NCI-H1930 (cell line): ENCODE results near the gene ABCC3.

Source experiments
- DNase-seq, 2 experiments: peaks; one replicate each; lab custom pipeline; 2025; lab: John Stamatoyannopoulos, UW

Gene ABCC3

DNA sequence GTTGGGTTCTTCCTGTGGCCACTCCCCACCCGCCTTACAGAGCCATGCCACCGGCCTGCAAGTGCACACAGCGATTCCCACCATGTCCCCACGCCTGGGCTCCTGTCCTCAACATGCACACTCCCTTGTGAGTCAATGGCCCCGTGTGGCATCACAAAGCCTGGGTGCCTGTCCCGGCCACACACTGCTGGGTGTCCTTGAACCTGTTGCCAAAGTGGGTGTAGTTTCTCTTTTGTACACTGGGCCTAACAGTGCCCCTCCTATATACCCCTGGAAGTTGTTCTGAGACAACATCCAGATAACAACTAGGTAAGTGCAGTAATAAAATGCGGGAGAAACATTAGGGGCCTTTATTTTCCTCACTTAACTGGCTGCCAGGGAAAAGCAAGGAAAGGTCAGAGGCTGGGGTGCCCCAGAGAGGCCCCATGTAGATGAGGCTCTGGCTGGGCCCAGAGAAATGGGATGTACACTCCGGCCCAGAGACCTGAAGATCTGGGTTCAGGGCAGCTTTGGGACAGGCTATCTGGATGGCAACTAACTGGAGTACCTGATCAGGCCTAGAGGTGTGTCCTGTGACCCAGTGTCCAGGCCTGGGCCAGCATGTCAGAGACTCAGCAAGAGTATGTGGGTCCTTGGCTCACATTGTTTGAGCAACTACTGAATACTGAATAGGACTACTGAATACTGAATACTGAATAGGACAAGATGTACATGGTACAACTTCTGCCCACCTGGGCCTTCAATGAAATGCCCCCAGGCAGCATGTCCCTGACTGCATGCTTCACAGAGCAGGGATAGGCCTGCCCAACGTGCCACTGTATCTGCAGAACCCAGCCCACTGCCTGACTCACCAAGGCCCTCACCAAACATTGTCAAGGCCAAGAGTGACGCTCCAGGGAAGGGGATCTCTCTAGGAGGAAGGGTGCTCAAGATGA is 8.3 kb downstream of the ABCC3 start:
- DNase-seq, result no peak

DNA sequence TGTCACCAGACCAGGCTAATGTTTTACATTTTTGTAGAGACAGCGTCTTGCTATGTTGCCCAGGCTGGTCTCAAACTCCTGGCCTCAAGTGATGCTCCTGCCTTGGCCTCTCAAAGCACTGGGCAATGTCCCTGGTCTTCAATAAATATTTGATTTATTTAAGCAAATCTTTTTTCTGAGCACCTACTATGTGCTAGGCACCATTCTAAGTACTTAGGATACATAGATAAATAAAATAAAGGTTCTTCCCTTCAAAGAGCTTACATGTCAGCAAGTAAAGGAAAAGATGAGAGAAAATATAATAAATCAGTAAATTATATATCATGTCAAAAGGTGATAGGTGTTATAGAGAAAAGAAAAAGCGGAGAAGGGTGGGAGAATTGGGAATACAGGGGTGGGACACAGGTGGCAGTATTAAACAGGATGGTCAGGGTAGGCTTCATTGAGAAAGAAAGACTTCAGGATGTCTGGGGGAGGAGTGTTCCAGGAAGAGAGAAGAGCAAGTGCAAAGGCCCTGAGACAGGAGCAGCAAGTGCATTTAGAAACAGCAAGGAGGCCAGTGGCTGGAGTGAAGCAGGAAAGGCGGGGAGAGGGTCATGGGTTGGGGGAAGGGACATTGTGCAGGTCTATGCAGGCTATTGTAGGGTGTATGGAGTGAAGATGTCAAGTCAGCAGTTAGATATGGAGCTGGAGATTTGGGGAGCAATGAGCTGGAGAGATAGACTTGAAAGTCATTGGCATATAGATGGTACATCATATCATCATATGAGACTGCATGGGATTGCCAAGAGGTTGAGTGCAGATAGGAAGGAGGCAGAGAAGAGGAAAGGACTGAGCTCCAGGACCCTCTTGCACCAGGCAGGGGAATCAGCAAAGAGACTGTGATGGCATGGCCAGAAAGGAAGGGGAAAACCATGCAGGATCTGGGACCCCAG is 11.3 kb downstream of the ABCC3 start:
- DNase-seq, result no peak

DNA sequence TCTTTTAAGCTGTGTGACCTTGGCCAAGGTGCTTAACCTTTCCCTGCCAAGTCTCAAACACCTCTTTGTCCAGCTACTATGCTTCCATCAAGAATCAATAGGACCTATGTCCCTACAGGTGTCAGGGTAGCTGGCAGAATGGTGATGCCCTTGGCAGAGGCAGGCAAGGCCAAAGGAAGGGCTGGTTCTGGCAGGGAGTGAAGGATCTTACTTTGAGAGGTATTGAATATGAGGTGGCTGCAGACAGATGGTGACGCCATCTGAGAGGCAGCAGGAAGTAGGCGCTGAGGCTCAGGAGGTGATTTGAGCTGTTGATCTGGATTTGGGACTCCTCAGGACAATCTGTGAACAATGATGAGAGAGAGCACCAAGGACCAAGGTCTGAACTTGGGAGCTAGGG is 12.5 kb downstream of the ABCC3 start:
- no peak for DNase-seq

DNA sequence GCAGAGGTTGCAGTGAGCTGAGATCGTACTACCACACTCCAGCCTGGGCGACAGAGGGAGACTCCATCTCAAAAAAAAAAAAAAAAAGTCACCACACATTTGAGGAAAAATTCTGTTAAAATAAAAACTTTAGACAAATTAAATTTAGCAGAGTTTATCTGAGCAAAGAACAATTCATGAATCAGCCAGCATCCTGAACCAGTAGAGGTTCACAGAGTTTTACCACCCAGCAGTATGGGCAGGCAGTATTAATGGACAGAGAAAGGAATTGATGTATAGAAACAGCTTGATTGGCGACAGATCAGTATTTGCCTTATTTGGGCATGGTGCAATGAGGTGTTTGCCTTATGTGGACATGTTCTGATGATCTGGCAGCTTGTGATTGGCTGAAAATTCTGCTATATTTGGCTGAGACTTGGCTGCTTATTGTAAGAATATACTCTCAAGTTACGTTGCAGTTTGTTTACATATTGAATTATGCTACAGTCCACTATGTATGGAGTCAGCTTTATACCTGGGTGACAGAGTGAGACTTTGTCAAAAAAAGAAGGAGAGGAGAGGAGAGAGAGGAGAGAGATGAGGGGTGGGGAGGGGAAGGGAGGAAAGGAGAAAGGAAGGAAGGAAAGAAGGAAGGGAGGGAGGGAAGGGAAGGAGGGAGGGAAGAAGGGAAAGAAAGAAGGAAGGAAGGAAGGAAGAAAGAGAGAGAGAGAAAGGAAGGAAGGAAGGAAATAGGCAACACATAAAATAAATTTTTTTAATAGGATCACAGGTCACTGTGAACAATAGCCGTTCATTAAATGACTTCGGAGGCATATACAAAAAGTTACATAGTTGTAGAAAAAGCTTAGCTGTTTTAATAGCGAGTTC is 14.6 kb downstream of the ABCC3 start:
- no peak for DNase-seq

DNA sequence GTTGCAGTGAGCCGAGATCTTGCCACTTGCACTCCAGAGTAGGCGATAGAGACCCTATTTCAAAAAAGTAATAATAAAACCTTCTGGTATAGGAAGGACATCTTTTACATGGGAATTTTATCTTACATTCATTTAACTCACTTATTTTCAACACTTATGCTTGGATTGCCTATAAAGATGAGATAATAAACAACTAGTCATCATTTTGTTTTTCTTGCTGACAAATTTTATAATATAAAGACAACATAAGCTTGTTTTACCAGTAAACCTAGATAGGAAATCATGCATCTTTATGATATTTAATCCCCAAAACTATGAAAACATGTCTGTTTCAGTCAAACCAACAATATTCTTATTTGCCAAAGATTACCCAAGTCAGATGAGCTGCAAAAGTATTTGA is 17.0 kb downstream of the ABCC3 start:
- DNase-seq, result no peak

DNA sequence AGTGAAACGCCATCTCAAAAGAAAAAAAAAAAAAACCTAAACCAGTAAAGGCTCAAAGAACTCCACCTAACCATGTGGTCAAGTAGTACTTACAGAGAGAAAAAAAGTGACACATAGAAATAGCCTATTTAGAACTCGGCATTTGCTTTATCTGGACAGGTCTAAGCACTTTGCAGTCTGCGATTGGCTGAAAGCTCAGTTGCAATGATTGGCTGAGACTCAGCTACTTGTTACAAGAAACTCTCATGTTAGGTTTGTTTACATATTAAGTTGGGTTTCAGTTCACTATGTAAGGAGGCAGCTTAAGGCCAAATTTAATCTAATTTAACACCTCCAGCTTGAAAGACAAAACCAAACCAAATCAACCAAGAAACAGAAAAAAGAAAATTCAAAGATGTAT is 19.1 kb downstream of the ABCC3 start:
- no peak for DNase-seq

DNA sequence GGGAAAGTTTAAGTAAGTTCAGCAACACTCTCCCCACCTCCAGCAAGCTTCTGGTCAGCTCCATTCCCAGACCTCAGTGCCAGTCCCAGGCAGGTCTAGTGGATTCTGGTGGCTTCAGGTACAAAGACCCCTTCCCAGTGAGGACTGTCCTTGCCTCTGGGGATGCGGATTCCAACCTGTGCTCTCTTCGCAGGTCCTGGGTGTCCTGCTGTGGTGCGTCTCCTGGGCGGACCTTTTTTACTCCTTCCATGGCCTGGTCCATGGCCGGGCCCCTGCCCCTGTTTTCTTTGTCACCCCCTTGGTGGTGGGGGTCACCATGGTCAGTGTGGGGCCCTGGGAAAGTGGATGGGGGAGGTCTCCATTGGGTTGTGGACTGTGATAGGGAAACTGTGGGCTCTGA is 21.8 kb downstream of the ABCC3 start:
- no peak for DNase-seq

DNA sequence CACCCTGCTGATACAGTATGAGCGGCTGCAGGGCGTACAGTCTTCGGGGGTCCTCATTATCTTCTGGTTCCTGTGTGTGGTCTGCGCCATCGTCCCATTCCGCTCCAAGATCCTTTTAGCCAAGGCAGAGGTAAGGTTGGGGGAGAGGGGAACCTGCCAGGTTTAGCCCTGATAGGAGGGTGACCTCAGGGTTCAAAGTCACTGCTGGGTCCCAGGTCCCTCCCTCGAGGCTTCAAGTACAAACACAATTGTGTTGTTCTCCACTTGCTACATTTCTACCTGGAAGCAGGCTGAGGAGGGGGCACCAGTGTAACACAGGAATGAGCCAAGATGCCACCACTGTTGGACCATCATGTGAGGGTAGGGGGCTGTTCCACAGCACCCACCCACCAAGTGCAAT is 22.4 kb downstream of the ABCC3 start:
- no peak for DNase-seq

DNA sequence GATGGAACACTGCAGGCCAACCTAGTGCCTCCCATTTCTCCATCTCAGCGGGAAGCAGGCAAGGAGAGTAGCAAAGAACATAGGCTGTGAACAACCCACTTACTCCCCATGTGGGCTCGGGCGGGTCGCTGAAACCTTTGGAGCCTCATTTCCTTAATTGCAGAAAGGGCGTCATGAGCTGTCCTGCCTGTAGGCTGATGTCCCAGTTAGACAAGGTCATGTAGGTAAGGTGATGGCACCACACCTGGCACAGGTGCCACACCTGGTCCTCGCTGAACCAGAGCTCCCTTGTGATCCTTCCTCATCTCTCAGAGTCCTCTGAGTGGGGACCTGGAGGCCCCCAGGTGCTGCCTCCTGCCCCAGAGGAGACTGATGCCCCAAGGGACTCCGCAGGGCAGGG is 22.9 kb downstream of the ABCC3 start:
- DNase-seq, result no peak

DNA sequence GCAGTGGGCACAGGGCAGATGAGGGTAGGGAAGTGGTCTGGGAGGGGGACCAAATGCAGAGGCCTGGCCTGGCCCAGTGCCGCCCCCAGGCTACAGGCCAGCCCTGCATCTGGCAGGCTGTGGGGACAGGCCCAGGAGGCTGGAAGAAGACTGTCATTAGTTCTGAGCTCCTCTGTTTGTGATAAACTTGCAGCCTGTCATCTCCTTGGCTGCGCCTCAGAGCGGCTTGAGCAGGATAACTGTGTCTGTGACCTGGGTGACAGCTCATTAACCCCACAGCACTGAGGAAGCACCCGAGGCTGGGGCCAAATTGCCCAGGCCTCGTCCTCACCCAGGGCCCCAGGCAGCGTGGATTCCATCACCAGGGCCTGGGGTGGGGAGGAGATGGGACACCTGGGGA is 23.9 kb downstream of the ABCC3 start:
- no peak for DNase-seq

DNA sequence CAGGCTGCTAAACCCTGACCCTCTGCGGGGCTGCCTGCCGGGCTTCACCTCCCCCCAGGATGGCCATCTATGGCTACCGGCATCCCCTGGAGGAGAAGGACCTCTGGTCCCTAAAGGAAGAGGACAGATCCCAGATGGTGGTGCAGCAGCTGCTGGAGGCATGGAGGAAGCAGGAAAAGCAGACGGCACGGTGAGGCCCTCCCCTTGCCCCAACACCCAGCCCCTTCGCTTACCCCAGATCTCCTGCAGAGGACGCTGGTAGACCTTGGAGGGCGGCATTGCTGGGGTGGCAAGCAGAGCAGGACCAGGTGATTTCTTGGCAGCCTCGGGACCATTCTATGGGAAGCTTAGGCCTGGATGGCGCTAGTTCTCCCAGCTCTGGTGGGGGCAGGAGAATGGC is 24.5 kb downstream of the ABCC3 start:
- no peak for DNase-seq

DNA sequence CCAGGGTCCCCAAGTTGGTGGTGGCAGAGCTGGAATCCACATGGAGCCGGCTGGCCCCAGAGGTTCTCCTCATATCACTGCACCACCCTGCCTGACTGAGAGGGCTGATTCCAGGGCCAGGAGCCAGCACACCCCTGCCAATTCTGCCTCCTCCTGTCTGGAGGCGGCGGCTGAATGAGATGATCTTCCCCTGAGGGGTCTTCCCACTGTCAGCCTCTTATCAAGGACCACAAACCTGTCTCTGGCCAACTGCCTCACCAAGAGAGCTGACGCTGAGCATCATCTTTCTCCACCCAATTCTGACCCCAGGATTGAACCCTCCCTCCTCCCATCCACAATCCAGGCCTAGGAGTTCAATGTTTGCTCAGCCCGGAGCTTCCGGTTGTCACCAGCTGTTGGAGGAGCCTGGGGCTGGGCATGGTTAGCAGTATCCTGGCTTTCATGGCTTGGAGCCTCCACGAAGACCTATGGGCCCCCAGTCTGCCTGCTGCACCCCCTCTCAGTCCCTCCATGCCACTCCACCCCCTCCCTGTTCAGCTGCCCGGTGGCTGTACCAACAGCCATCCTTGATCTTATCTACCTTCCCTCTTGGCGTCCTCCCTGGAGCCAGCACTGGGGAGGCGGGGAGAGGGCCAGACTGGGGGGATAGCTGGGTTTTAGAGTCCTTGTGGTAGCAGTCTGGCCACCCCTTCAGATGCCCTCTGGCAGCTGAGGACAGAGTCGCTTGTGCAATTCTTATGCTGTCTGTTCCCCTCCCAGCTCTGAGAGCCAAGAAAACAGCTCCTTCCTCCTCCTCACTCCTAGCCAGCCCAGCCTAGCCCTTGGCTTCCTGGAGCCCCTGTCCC is 25.6 kb downstream of the ABCC3 start:
- DNase-seq, result no peak

DNA sequence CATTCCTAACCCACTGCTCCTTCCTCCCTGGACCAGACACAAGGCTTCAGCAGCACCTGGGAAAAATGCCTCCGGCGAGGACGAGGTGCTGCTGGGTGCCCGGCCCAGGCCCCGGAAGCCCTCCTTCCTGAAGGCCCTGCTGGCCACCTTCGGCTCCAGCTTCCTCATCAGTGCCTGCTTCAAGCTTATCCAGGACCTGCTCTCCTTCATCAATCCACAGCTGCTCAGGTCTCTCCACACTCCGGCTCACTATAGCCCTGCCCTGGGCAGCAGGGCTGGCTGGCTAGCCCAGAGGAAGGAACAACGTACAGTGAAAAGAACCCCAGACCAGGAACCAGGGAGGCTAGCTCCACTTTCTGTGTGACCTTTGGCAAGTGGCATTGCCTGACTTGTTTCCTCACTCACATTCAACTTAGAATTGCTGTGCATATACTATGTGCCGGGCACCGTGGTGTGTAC is 26.2 kb downstream of the ABCC3 start:
- no peak for DNase-seq

DNA sequence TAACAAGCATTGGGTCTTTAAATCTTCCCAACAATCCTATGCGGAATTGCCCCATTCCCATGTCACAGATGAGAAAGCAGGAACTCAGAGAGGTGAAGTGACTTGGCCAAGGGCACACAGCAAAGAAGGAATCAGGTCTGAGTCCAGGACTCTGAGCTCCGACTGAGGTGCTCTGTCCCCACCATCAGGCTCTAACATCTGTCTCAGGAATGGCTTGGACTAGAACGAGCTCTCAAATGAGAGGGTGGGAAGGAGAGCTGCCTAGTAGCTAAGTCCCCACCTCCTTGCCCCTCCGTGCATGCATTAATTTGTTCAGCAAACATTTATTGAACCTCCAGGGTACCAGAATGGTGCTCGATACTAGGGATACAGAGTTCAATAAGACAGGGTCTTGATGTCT is 26.7 kb downstream of the ABCC3 start:
- DNase-seq, result no peak

DNA sequence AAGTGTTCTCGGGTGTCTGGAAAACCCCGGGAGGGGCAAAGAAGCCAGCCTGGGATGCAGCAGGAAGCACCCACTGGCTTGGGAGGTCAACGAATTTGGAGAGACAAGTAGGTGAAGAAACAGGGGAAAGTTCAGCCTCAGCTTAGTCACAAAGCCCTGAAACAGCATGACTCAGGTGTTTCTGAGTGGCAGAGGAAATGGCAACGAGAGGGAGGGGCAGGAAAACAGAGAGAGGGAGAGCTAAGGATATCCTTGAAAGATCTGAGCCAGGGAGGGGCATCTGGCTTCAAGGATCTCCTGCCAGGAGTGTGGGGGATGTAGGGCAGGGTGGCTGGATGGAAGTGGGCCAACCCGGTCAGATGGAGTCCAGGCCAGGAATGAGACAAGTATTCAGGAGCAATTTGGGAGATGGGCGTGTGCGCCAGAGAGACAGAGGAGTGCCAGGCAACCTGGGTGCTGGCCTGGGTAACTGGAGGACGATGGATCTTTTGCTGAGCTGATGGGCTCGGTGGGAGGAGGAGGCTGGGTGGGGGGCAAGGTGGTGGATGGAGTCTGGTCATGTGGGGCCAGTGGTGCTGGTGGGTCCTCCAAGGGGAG is 27.2 kb downstream of the ABCC3 start:
- no peak for DNase-seq

DNA sequence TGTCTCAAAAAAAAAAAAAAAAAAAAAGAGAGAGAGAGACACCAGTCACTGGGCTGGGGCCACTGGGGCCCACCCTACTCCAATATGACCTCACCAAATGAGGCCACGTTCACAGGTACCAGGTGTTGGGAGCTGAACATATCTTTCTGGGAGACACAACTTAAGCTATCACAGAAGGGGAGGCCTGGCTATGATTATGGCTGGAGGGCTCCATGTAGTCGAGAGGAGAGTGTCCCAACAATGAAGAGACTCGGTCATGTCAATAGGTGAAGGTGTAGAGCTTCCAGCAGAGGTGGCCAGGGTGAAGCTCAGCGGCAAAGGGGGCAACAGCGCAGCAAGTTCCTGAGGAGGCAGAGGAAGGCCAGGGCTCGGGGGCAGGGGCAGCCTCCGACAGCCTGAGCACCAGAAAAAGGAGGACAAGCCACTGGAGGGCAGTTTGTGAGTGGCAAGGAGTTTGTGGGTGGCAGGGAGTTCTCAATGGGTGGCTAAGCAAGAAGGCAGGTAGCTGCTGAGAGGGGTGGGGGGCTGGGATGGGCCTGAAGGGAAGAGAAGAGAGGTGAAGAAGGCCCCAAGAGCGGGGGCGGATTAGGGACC is 28.0 kb downstream of the ABCC3 start:
- DNase-seq, result no peak

DNA sequence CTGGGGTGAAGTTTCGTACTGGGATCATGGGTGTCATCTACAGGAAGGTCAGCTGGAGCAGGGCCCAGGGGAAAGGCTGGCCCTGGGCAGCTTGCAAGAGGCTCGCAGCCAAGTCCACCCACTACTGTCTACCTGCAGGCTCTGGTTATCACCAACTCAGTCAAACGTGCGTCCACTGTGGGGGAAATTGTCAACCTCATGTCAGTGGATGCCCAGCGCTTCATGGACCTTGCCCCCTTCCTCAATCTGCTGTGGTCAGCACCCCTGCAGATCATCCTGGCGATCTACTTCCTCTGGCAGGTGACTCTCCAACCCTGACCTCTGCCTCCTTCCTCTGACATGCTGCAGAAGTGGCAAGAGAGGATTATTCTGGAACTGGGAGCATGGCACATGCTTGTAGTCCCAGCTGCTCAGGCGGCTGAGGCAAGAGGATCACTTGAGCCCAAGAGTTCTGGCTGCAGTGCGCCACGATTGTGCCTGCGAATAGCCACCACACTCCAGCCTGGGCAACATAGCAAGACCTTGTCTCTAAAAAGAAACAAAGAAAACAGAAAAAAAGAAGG is 29.2 kb downstream of the ABCC3 start:
- DNase-seq, result no peak

DNA sequence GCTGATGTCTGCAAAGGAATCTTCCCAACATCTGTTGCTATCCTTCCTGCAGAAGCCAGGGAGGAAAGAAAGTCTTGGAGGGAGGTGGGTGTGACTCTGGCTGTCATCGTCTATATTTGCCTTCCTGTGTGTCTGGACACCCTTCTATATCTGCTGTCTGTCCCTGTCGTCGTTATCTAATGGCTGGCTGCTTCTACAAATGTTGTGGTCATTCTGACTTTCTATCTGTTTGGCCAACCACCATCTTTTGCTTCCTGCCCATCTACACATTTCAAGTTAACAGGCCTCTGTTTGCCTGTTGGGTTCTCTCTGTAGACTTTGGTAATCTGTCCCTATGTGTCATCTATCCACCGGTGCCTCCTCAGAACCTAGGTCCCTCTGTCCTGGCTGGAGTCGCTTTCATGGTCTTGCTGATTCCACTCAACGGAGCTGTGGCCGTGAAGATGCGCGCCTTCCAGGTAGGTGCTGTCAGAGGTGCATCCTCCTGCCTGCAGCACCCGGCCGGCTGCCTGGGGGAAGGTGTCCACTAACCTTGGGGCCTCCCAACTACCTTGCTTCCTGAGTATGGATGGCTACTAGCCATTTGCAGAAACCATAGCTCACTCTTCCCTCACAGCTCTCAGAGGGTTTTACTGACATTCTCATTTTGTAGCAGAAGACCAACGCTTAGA is 30.2 kb downstream of the ABCC3 start:
- DNase-seq, result no peak

DNA sequence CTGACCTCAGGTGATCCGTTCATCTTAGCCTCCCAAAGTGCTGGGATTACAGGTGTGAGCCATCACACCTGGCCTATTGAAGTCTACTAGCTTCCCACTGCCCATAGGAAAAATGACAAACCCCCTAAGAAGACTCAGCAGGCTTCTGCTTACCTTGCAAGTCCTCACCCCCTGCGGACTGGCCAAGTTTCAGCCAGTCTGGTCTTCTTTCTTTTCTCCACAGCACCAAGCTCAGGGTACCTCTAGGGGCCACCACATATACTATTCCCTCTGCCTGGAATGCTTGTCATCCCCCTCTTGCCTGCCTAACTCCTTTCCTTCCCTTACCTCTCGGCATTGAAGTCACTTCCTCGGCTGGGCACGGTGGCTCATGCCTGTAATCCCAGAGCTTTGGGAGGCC is 31.2 kb downstream of the ABCC3 start:
- DNase-seq, result no peak
